LHCN-M2 (cell line): ENCODE results near the gene IFNE. TPM values are rescaled to one million over a fixed set of nuclear protein-coding genes. Genes with fewer than 3 reads are reported as not detected.
"Not testable (repeated sequence)": the region's sequence is repeated elsewhere in the genome, so short reads cannot be mapped to it uniquely, and the experiment has no call there.

Experiments
- DNase-seq: peaks from one replicate; pipeline ENCODE4 v3.0.0-alpha.2; 2012; ENCODE audit warnings: low read depth
- total RNA-seq: library from RNA; depleted of rRNA; stranded (reverse); fragments of >200 nt; gene quantifications from 2 replicates; pipeline ENCODE4 v1.2.3, GENCODE V29; 2014

The IFNE gene
- total RNA-seq, 1 experiment from 2014 or later, result 0.75 TPM

GRCh38 chr9:21499912-21500311 is 17.8 kb upstream of the IFNE start:
- no peak for DNase-seq

GRCh38 chr9:21491756-21492155 is 9.6 kb upstream of the IFNE start:
- DNase-seq, result peak; percentile 22

GRCh38 chr9:21481470-21482056 is 550 bp downstream of the IFNE start:
- DNase-seq, result no peak

GRCh38 chr9:21479152-21479702 is 2.9 kb downstream of the IFNE start:
- no peak for DNase-seq

- no peak for DNase-seq
These were observed 4.6 kb downstream of the IFNE start for GRCh38 chr9:21477466-21477865.

- DNase-seq, result no peak
These were observed 8.9 kb downstream of the IFNE start for GRCh38 chr9:21473236-21473635.

GRCh38 chr9:21470126-21470525 is 12.0 kb downstream of the IFNE start:
- no peak for DNase-seq

- peak; percentile 70 for DNase-seq
These were observed 16.1 kb downstream of the IFNE start for GRCh38 chr9:21465859-21466518.

GRCh38 chr9:21465138-21465537 is 17.0 kb downstream of the IFNE start:
- no peak for DNase-seq

GRCh38 chr9:21461377-21461776 is 20.7 kb downstream of the IFNE start:
- no peak for DNase-seq

- peak; percentile 32 for DNase-seq
These were observed 26.8 kb downstream of the IFNE start for GRCh38 chr9:21455320-21455719.

GRCh38 chr9:21454149-21454548 is 28.0 kb downstream of the IFNE start:
- peak; percentile 76 for DNase-seq

- no peak for DNase-seq
These were observed 29.4 kb downstream of the IFNE start for GRCh38 chr9:21452681-21453080.

GRCh38 chr9:21450733-21451394 is 31.2 kb downstream of the IFNE start:
- DNase-seq, result no peak

- DNase-seq, result not testable (repeated sequence)
These were observed 32.8 kb downstream of the IFNE start for GRCh38 chr9:21449312-21449711.

GRCh38 chr9:21443849-21444625 is 38.1 kb downstream of the IFNE start:
- DNase-seq, result no peak

- no peak for DNase-seq
These were observed 42.0 kb downstream of the IFNE start, which contains the start of gene IFNA1 for GRCh38 chr9:21440139-21440538. TSS of gene IFNA1 (plus strand) at chr9:21440439. CDS start at chr9:21440508, 69 bp downstream.

GRCh38 chr9:21435015-21435383 is 47.1 kb downstream of the IFNE start:
- not testable (repeated sequence) for DNase-seq

GRCh38 chr9:21434202-21435014 is 47.7 kb downstream of the IFNE start:
- peak; percentile 68 for DNase-seq

- DNase-seq, result no peak
These were observed 49.3 kb downstream of the IFNE start for GRCh38 chr9:21432672-21433425.
